HG03103 (cell line): ENCODE measurements around the gene GNG13.
"Not testable (repeated sequence)": the region's sequence is repeated elsewhere in the genome, so short reads cannot be mapped to it uniquely, and the experiment has no call there.

Source experiments
- ATAC-seq: cut with Tn5 transposase; IDR thresholded peaks from one replicate; pipeline ENCODE4 v1.9.1; 2021; ENCODE audit warnings: low read depth; ENCODE audit not compliant: unreplicated experiment

Gene GNG13

DNA sequence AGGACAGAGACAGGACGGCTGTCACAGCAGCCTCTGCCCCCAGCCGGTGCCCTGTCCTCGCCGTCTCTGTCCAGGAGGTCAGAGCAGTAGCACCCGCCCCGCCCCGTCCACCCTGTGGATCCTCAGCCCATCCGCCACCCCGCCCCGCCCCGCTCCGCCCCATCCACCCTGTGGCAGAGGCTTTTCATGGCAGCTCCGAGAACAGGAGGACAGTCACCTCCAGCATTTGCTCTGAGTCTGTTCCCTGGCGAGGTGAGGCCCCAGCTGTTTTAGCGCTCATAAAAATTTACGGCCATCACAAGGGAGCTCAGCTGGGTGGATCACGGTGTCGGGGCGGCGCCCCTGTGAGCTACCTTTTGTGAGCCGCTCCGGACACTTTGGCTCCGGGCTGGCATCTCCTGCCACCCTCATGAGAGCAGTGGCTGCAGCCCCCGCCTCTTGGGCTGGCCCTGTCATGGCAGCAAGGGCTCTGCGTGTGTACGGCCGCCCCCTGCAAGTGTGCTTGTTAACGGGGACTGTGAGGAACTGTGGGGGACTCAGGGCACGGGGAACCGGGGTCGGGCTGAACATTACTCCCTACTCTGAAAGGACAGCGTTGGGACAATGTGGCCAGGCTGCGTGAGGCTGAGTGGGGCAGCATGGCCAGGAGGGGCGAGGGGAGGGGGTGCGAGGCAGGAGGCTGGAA, 32.3 kb upstream of the GNG13 start:
- no peak for ATAC-seq

DNA sequence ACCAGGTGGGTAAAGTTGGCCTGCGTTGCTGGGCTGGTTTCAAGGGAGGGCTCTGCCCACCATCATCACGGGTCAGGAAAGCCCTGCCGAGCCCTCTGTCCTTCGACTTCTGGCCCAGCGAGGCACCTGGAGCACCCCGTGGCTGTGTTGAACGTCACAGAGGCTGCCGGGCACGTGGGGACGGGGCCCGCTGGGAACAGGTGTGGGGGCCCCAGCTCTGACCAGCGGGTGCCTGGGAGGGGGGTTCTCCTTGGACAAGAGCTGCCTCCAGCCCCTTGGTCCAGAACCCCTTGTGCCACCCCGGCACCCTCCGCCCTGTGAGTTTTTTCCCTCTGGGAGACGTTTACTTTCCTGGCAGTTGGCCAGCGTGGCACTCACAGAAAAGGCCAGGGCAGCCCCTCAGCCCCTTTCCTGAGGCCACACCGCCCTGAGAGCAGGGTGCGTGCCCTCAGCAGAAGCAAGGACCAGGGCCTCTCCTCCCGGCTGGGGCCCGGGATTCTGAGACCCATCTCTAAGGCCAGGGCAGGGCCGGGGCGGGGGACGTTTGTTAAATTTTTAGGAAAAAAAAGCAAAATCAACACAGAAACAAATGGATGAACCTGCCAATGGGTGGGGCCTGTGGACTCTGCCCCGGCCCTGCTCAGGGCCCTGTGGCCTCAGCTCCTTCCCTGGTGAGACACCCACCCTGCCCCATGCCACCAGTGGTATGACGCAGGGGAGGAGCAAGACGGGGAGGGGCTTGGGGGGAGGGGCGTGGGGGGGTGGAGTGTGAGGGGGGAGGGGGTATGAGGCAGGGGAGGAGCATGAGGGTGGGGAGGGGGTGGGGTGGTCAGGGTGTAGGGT, 31.3 kb upstream of the GNG13 start:
- ATAC-seq = no peak

DNA sequence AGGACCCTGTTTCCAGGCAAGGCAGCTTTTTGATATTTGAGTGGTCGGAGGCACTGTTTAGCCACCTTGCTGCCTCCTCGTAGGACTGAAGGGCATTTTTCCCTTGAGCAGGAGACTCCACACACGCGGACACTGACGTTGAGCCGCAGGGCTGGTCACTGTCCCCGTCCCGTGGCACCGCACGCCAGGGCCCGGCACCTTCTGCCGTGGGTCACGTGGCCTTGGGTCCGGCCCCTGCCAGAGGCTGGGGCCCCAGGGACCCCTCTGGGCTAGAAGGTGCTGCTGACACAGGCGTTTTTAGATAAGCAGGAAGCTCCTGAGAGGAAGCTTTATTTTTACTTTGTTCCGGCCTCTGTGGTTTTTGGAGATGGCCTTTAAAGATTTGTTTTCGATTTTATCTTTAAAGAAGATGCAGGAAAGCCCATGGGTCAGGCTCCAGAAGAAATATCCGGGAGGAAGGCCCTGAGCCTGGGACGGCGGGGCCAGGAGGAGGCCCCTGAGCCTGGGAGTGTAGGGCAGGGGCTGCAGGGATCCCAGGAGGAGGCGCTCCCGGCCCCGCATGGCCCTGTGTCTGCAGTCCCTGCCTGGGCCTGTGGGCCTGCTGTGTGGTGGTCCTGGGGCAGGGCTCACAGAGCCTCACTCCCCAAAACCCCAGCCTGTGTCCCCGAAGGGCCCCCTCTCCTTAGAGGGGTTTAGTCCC, 30.5 kb upstream of the GNG13 start:
- no peak for ATAC-seq

DNA sequence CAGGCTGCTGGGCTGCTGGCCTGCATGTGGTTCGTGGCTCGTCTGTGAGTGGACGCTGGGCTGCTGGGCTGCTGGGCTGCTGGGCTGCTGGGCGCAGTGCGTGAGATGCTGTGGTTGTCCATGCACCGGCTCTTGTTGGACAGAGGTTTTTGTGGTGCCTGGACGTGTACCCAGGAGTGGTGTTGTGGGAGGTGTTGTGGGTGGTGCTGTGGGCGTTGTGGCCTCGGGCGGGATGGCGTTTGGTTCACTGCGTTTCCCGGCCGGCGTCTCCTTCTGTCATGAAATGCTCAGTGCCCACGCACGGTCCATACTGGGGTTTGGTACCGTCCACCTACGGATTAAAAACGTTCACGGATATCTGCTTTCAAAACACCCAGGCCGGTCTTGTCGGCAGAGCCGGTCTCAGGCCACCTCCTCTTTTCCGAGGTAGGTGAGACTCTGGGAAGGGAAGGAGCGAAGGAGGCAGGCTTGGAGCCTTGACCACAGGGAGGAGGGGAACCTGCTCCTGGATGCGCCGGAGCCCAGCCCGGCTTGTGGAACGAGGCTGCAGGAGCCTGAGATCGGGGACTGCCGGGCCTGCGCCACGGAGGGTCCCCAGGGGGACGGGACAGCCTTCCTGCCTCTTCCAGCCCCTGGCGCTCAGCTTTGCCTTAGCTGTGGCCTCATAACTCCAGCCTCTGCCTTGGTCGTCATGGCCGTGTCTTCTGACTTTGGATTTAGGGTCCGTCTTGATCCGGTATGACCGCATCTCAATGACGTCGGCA, 29.8 kb upstream of the GNG13 start:
- ATAC-seq = no peak

DNA sequence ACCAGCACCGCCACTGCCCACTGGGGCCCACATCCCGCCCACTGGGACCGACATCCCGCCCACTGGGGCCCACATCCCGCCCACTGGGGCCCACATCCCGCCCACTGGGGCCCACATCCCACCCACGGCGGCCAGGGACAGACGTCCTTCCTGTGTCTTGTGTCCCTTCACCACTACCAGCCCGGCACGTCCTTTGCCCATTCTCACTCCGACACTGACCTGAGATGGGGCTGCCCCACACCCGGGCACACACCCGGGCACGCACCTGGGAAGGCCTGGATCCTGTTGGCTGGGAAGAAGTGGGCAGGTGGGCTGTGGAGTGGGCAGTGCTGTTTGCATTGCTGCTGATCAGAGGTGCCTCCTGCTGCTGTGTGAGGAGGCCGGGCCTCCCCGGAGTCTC, 28.4 kb upstream of the GNG13 start:
- no peak for ATAC-seq

DNA sequence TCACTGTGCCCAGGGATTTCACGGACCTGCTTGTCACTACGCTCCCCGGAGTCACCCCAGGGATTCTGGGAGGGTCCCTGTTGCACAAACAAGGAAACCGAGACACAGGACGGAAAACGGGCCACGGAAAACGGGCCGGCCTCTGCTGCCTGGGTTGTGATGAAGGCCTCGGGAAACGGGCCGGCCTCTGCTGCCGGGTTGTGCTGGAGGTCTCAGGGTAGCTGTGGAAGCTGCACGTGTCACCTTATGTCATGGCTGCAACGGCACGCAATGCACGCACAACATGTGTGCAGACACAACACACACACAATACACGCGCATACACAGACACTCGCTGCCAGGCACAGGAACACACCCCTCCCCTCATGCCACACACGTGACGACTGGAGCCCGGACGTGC, 27.0 kb upstream of the GNG13 start:
- ATAC-seq = no peak

DNA sequence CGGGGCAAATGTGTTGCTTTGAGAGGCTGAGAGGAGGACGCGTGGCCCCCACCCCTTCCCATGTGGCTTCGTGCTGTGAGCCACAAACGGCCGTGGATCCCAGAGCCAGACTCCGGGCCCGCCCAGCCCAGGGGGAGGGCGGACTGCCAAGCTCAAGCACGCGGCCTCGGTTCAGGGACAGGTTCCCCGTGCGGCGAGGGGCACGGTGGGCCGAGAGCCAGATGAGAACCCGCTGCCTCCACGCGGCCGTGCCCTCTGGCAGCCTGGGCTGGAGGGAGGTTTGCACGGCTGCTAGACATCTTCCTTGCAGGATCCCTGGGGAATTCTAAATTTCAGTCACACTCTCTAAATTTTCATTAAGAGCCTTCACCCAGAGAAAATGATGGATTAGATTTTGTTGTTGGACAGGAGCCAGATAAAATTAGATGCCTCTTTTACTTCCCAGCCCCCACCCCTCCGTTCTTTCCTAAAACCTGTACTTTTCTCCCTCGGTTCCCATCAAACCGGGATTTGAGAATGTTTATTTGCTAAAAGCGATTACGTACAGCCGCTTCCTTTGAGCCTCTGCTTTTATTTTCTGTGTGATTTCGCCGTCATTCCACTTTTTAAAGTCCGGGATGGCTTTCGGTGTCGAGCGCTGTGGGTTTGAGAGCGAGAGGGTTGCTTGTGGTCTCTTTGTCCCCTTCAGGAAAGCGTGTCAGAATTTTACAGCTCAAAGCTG, 25.0 kb upstream of the GNG13 start:
- ATAC-seq = no peak

DNA sequence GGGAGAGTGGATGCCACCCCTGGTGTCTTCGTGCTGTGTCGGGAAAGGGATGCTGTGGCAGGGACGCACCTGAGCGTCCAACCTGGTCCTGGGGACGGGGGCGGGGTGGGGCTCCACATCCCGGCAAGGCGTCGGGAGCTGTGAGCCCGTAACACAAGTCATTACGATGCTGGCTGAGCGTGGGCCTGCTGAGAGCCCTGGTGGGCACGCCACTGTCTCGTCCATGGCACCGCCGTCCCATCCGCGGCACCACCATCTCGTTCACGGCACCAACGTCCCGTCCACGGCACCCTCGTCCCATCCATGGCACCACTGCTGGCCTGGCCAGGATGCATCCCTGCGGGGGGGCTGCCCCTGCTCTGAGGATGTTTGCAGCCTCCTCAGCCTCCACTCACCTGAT, 24.1 kb upstream of the GNG13 start:
- ATAC-seq = no peak

DNA sequence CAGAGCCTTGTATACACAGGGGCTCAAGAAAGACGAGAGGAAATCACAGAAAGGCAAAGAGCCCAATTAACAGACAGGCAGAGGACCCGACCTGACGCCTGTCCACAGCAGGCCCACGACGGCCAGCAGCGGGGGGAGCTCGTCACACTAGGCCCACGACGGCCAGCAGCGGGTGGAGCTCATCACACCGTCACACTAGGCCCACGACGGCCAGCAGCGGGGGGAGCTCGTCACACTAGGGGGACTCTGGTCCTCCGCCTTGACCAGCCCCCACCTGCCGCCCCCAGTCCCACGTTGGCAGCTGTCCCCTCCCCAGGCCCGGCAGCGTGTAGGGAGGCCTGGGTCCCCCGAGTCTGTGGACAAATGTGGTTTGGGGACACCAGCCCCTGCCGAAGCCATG, 23.7 kb upstream of the GNG13 start:
- no peak for ATAC-seq

DNA sequence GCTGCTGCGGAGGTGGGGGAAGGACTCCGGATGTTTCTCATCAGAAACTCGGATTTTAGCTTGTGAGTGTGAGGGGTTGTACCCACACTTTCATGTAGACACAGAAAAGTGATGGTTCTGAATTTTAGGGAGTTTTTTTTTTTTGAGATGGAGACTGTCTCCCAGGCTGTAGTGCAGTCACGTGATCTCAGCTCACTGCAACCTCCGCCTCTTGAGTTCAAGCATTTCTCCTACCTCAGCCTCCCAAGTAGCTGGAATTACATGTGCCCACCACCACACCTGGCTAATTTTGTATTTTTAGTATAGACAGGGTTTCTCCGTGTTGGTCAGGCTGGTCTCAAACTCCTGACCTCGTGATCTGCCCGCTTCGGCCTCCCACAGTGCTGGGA, 22.4 kb upstream of the GNG13 start:
- ATAC-seq = no peak

DNA sequence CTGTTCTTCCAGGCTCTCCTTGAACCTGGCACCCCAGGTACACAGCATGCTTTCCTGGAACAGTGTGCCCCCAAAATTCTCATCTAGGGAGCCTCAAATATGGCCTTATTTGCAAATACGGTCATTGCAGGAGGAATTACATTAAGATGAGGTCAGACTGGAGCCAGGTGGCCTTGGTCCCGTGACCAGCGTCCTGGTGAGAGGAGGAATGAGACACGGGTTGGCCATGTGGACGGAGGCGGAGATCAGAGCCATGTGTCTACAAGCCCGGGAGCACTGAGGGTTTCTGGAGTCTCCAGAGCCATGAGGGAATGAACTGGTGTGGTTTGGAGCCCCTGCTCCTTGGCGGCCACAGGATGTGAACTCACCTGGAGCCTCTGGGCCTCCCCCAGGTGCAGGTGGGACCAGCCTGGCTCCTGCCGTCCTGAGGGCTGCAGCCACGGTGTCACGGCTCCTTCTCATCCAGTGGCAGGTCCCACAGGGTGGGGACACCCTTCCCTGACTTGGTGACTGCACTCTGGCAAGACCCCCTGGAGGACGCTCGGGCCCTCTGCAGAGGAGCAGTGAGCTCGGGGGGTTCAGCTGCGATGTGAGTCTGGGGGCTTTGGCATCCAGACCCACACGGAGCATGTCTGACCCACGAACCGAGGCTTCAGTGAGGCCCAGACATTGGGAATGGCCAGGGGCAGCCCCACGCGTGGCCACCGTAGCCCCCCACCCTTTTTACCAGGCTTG, 21.8 kb upstream of the GNG13 start:
- ATAC-seq = no peak

DNA sequence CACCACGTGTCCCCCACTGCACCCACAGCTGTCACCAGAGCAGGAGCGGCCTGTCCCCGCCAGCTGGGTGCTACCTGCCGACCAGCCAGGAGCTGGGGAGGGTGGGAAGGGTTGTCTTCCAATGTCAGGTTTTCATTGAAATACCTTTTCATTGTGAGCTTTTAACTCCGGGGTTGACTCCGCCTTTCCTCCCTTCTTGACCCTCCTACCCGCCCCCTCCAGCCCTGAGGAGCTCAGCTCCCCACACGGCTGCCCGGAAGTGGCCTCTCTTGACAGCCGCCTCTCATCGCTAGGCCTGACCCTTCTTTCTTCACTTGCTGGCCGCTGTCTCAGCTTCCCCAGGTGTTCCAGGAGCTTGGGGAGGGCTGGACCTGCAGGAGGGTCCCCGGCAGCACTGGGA, 21.2 kb upstream of the GNG13 start:
- no peak for ATAC-seq

DNA sequence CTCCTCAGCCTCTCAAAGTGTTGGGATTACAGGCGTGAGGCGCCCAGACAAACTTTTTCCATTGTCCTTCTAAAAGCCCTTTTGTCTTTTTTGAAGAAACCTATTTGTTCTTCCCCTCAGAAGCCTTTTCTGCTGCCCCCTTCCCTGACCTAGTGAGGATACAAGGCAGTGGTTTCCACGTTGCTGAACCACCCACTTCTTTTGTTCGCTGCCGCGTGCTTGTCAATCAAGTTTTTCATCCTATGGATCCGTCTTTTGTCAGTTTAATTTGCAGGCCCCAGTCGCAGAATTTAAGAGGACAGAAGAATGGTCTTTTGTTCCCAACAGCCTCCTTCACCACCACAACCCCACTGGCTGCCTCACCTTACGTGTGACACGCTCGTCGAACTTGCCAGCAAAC, 20.2 kb upstream of the GNG13 start:
- no peak for ATAC-seq

DNA sequence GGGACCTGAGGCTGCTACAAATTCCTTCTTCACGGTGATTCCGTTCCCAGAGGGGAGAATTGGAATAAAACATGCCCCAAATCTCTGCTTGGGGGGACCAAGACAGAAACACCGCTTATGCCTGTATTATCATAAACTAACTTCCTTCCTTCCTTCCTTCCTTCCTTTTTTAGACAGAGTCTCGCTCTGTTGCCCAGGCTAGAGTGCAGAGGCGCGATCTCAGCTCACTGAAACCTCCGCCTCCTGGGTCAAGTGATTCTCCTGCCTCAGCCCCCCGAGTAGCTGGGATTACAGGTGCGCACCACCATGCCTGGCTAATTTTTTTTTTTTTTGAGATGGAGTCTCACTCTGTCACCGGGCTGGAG, 19.5 kb upstream of the GNG13 start:
- ATAC-seq = not testable (repeated sequence)

DNA sequence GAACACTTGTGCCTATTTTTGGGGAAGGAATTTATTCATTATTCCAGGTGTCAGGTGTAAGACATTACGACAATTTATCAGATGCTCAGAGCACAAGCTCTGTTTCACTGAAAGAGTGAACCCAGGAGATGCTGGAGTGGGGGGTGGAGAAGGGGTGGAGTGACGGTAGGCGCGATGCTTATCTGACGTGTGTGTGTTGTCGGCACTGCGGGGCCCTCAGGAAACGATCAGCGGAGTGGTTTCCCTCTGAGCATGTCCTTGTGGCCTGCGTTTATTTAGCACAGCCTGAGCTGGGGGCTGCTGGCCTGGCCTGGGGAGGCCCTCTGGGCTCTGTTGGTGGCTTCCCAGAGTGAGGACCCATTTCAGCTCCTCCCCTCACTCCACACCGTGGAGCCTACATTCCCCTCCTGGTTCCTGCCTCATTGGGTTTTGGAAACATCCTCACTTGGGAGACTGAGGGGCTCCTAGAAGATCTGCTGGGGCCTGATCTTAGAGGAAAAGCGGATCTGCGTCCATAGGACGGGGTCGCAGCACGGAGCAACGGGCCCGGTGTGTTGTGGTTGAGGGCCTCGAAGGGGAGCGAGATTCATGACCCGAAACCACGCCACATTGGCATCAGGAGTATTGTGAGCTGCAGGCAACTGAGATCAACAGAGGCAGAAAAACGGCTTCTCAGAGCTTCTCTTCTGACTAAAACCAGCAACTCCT, 19.0 kb upstream of the GNG13 start:
- no peak for ATAC-seq

DNA sequence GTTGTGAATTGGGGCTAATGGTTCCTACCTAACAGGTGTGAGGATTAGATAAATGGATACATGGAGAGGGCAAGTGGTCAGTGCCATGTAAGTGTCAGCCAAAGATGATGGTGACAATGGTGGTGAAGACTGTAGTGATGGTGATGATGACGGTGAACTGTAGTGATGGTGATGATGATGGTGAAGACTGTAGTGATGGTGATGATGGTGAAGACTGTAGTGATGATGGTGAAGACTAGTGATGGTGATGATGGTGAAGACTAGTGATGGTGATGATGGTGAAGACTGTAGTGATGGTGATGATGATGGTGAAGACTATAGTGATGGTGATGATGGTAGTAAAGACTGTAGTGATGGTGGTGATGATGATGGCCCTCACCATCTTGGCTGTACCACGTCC, 18.1 kb upstream of the GNG13 start:
- ATAC-seq = no peak

DNA sequence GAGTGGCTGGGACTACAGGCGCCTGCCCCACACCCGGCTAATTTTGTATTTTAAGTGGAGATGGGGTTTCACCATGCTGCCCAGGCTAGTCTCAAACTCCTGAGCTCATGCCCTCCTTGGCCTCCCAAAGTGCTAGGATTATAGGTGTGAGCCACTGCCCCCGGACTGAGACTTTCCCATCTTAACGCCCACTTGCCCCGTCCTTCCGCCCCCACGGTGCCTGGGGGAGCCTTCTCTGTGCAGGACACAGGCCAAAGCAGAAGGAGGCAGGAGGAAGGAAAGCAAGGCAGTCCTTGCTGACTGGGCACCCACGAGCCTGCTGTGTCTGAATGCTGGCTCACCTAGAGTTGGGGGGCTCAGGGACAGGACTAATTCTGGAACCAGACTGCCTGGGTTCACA, 17.6 kb upstream of the GNG13 start:
- ATAC-seq = no peak

DNA sequence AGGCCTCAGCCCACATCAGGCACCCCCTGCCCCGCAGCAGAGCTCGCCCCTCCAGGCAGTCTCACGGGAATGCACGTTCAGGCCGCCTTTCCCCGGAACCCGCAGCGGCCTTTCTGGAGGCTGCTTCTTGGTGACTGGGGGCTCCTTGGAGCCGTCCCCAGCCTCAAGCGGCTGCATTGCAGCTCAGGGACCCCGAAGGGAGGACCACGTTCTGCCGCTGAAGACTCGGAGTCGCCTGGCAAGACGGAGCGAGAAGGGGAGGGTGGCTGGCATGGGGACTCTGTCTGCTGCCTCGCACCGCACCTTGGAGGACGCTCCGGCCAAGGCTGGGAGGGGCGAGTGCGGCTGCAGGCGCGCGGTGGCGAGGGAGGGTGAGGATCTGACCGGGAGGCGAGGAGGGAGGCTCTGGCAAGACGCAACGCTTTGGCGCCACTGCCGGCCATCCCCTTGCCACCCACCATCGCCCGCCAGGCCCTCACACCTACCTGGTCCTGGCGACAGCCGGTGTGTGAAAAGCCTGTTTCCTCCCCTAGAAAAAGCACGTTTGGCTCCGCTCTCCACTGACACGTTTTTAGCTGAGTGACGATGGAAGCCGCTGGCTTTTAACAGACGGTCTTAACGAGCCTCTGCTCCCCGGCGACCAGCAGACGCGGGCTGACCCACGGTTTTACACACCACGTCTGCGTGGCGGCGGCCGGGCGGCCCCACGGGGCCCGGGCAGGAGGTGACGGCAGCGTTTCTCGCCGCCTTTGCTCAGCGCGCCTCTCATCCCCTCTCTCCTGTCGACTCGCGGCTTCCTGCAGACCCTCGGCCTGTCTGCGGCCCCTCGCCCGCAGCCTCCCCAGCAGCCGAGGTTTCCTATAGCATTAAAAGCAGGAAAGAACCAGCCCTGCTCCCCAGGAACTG, 16.7 kb upstream of the GNG13 start:
- no peak for ATAC-seq
